K562 (cell line): Measurements from ENCODE around the gene CHMP2A. TPM values are rescaled to one million over a fixed set of nuclear protein-coding genes. Genes with fewer than 3 reads are reported as not detected.

ENCODE experiments used
- ATAC-seq: fragments of 200-7000 bp; cut with Tn5 transposase; 3 replicates; pipeline ENCODE4 v1.9.1; 2020; ENCODE audit warnings: moderate library complexity
- BruUV-seq: library from RNA; stranded (reverse); fragments of 400-500 nt; replicated peaks from 2 replicates; lab custom pipeline; 2021; lab: Mats Ljungman, UMichigan
- CTCF ChIA-PET: fragments of 300-600 bp; formaldehyde crosslinking; extraction: SDS; loops from one replicate; lab custom pipeline; 2021; ENCODE audit warnings: low intra/inter-chr PET ratio; lab: Yijun Ruan, JAX
- POLR2A ChIA-PET: fragments of 300-600, 350-650 bp; sonication (Branson Sonifier 250); formaldehyde crosslinking; extraction: SDS; loops from one replicate; lab custom pipeline; 2021; ENCODE audit warnings: antibody characterized with exemption, inconsistent platforms; lab: Yijun Ruan, JAX
- DNase-seq, 4 experiments: peaks; one replicate each; pipeline versions ENCODE4 v3.0.0 to v3.0.0-alpha.2; 2011 to 2018; ENCODE audit warnings: low spot score in 3 of 4, mixed read lengths in 3 of 4; ENCODE audit errors: extremely low read depth in 1 of 4
- FAIRE-seq: peaks from 2 replicates; lab custom pipeline; 2011; peaks lifted over from hg19 to GRCh38; lab: Jason Lieb, UNC
- H2AFZ ChIP-seq: 2 replicates; pipeline ENCODE4 v1.6.0; 2011; ENCODE audit warnings: low read depth, low read length, control low read depth, inconsistent platforms
- H3K27ac ChIP-seq: fragments of 200-600 bp; 3 replicates; pipeline ENCODE4 v1.8.0; 2011; ENCODE audit warnings: low read depth, mild to moderate bottlenecking, control low read depth, inconsistent platforms, low read length, moderate library complexity, mixed read lengths; ENCODE audit errors: extremely low read depth
- H3K27me3 ChIP-seq, 2 experiments: fragments of 300-600 bp in 1 of 2; 2 replicates in 1 of 2; 3 replicates in 1 of 2; pipeline versions ENCODE4 v1.6.0 to v1.8.0; 2011; ENCODE audit warnings: inconsistent platforms in 2 of 2, low read length in 2 of 2, mild to moderate bottlenecking in 1 of 2, mixed read lengths in 1 of 2, moderate library complexity in 1 of 2; ENCODE audit not compliant: control insufficient read depth in 2 of 2, insufficient read depth in 2 of 2
- H3K36me3 ChIP-seq: fragments of 300-600 bp; 3 replicates; pipeline ENCODE4 v1.8.0; 2011; ENCODE audit warnings: mild to moderate bottlenecking, low read length, inconsistent platforms; ENCODE audit not compliant: control insufficient read depth, insufficient read depth
- H3K4me1 ChIP-seq, 2 experiments: fragments of 200-600 bp in 1 of 2; replicated peaks in 1 of 2; 2 replicates in 1 of 2; 3 replicates in 1 of 2; pipeline versions ENCODE4 v1.5.1 to v1.8.0; 2011; ENCODE audit warnings: inconsistent platforms in 2 of 2, low read length in 2 of 2, mild to moderate bottlenecking in 1 of 2, mixed read lengths in 1 of 2, moderate library complexity in 1 of 2; ENCODE audit not compliant: control insufficient read depth in 2 of 2, insufficient read depth in 2 of 2
- H3K4me2 ChIP-seq: 2 replicates; pipeline ENCODE4 v1.6.1; 2011; ENCODE audit warnings: low read length, control low read depth, inconsistent platforms, mixed read lengths; ENCODE audit not compliant: insufficient read depth
- H3K4me3 ChIP-seq: fragments of 200-600 bp; sonication (generic), shearing (Covaris generic); 2 replicates; pipeline ENCODE4 v1.5.1; 2016; ENCODE audit warnings: control low read depth, inconsistent platforms
- H3K79me2 ChIP-seq: fragments of 200-600 bp; 3 replicates; pipeline ENCODE4 v1.8.0; 2011; ENCODE audit warnings: low read length, inconsistent platforms; ENCODE audit not compliant: control insufficient read depth, insufficient read depth
- H3K9ac ChIP-seq, 2 experiments: 2 replicates each; pipeline versions ENCODE4 v1.6.0 to v1.6.1; 2011; ENCODE audit warnings: low read depth in 2 of 2, low read length in 2 of 2, control low read depth in 1 of 2, inconsistent platforms in 1 of 2, mild to moderate bottlenecking in 1 of 2, mixed read lengths in 1 of 2; ENCODE audit not compliant: insufficient read depth in 1 of 2
- H3K9me1 ChIP-seq: one replicate; pipeline ENCODE4 v1.6.0; 2011; ENCODE audit warnings: inconsistent platforms, mild to moderate bottlenecking, low read length, moderate library complexity; ENCODE audit not compliant: control insufficient read depth, insufficient read depth
- H3K9me3 ChIP-seq: replicated peaks from 2 replicates; pipeline ENCODE4 v1.5.1; 2011; ENCODE audit warnings: low read depth, low read length, inconsistent platforms; ENCODE audit not compliant: control insufficient read depth, insufficient read depth
- H4K20me1 ChIP-seq: replicated peaks from 2 replicates; pipeline ENCODE4 v1.6.1; 2011; ENCODE audit warnings: low read length, inconsistent platforms, mixed read lengths; ENCODE audit not compliant: control insufficient read depth, insufficient read depth
- BHLHE40 ChIP-seq: IDR thresholded peaks from 2 replicates; pipeline ENCODE4 v1.6.1; 2011; ENCODE audit warnings: low read length, improper control_type of control experiment
- CBX1 ChIP-seq: sonication (generic); IDR thresholded peaks from 2 replicates; pipeline ENCODE4 v1.6.1; 2016; ENCODE audit warnings: antibody characterized with exemption, low read depth, mild to moderate bottlenecking
- DACH1 ChIP-seq: fragments of 450-650 bp; IDR thresholded peaks from 2 replicates; pipeline ENCODE4 v1.6.1; 2018; ENCODE audit not compliant: partially characterized antibody
- KLF6 ChIP-seq: fragments of 250-450 bp; sonication (Bioruptor Pico); IDR thresholded peaks from 2 replicates; pipeline ENCODE4 v1.4.0; 2020; ENCODE audit warnings: mild to moderate bottlenecking, moderate library complexity, borderline replicate concordance
- LCOR ChIP-seq: sonication (generic); formaldehyde crosslinking; IDR thresholded peaks from 2 replicates; pipeline ENCODE4 v1.8.0; 2022; ENCODE audit warnings: mild to moderate bottlenecking, missing genetic modification reagents
- MTA1 ChIP-seq: fragments of 450-650 bp; IDR thresholded peaks from 2 replicates; pipeline ENCODE4 v1.6.1; 2017; ENCODE audit warnings: borderline replicate concordance
- NEUROD1 ChIP-seq: fragments of 150-350 bp; IDR thresholded peaks from 2 replicates; pipeline ENCODE4 v1.6.1; 2014; ENCODE audit warnings: borderline replicate concordance, low read length, low read depth; ENCODE audit not compliant: partially characterized antibody
- NFIC ChIP-seq: fragments of 450-650 bp; IDR thresholded peaks from 2 replicates; pipeline ENCODE4 v1.6.1; 2017; ENCODE audit warnings: mild to moderate bottlenecking, inconsistent platforms
- RBM22 ChIP-seq: fragments of 200-400 bp; formaldehyde crosslinking; IDR thresholded peaks from 2 replicates; pipeline ENCODE4 v1.6.1; 2018; ENCODE audit warnings: low read length, low read depth; ENCODE audit not compliant: poor library complexity, severe bottlenecking
- SMARCA4 ChIP-seq: fragments of 450-650 bp; IDR thresholded peaks from 2 replicates; pipeline ENCODE4 v1.6.1; 2016
- XRCC3 ChIP-seq: fragments of 450-650 bp; IDR thresholded peaks from 2 replicates; pipeline ENCODE4 v1.6.1; 2017; ENCODE audit warnings: mild to moderate bottlenecking, moderate library complexity
- ZNF347 ChIP-seq: fragments of 450-650 bp; formaldehyde crosslinking; IDR thresholded peaks from 2 replicates; pipeline ENCODE4 v1.4.0; 2020; ENCODE audit warnings: low read depth, mild to moderate bottlenecking, moderate library complexity
- WGBS: fragments of 100-300 bp; shearing (Covaris generic); methylation state at CpG from one replicate; pipeline ENCODE4 v1.1.6; 2016; ENCODE audit warnings: low coverage, mixed read lengths; ENCODE audit not compliant: insufficient coverage; ENCODE audit errors: missing lambda C conversion rate; 5-methylcytosine and 5-hydroxymethylcytosine counted together
- in situ Hi-C: fragments of 300-500 bp; cut with MboI; formaldehyde crosslinking; loops from 4 replicates; pipeline ENCODE4 v1.15.0; 2018; ENCODE audit warnings: inconsistent platforms, mixed read lengths
- intact Hi-C: fragments of 100-400 bp; cut with micrococcal nuclease; formaldehyde crosslinking; loops from 2 replicates; pipeline ENCODE4 v1.14.2; 2022
- polyA plus RNA-seq, 8 experiments: library from polyadenylated mRNA; depleted of rRNA in 4 of 8; stranded (reverse) in 5 of 8; unstranded in 3 of 8; fragments of >200 nt; fragmentation: Nextera tagmentation in 2 of 8; fragmentation: Illumina TruSeq in 1 of 8; extraction: Ambion mirVana in 2 of 8; extraction: Trizol in 1 of 8; gene quantifications; 2 replicates each; pipeline versions ENCODE4 v1.2.1 to v1.2.3, GENCODE V29; 2011 to 2014; ENCODE audit warnings: inconsistent platforms in 1 of 8, missing spikeins in 1 of 8
- total RNA-seq, 7 experiments: library from RNA; depleted of rRNA in 6 of 7; stranded (reverse); fragments of >200 nt in 6 of 7; fragmentation: Illumina TruSeq in 2 of 7; extraction: Trizol in 2 of 7; gene quantifications; 2 replicates each; pipeline versions ENCODE4 v1.2.1 to v1.2.3, GENCODE V29; 2011 to 2021; ENCODE audit warnings: low replicate concordance in 1 of 7
- TF ChIP-seq, protein P1 (sequence below): fragments of 450-650 bp; formaldehyde crosslinking; IDR thresholded peaks from 2 replicates; pipeline ENCODE4 v1.4.0; 2020; ENCODE audit warnings: mild to moderate bottlenecking, moderate library complexity
- TF ChIP-seq, protein P2 (sequence below): IDR thresholded peaks from 3 replicates; pipeline ENCODE4 v1.6.1; 2011; ENCODE audit warnings: borderline replicate concordance, mild to moderate bottlenecking; ENCODE audit not compliant: insufficient read length, insufficient read depth
- TF ChIP-seq, protein P3 (sequence below): sonication (generic); formaldehyde crosslinking; IDR thresholded peaks from 2 replicates; pipeline ENCODE4 v1.8.1; 2023; ENCODE audit warnings: mild to moderate bottlenecking, missing genetic modification reagents, moderate library complexity
- TF ChIP-seq, protein P4 (sequence below): sonication (generic); IDR thresholded peaks from 2 replicates; pipeline ENCODE4 v1.6.1; 2016

CHMP2A gene
- total and polyA plus RNA-seq, 9 of the 15 experiments (the other 6 are each of a cell fraction or from before 2014, with no cell fraction given): 57.6 to 159 (median 87.2) TPM

DNA sequence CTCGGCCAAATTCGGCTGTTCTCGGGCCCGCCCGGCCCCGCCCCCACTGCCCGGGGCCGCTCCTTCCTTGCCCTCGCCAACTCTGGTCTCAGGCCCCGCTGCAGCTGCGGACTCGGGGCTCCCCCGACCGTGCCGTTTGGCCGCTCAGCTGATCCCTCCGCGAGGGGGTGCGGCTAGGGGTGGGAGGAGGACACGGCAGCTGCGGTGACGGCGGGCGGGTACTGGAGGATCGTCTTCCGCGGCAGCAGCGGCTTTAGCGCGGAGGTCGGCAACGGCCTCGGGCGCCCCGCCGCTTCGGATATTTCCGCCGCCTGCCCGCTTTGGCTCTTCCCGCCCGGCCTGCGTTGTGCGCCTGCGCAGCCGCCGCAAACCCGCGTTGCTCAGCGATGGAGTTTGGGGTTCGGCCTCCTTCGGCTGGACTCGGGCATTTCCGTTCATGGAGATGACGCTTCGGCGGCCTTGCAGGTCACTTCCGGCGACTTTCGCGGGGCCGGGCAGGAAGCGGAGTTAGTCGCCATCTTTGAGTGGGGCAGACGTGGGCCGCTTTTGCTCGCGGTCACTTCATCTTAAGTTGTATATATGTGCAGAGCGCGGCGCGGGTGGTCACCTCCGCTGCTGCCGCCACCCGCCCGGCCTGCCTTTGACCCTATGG, 3.8 kb upstream of the CHMP2A start (continued):
- TF ChIP-seq LCOR (CRISPR knock-in tag): peak; percentile 57; the same call in 1 of the 2 replicates
- no peak for TF ChIP-seq RBM22
- TF ChIP-seq, protein P1, sequence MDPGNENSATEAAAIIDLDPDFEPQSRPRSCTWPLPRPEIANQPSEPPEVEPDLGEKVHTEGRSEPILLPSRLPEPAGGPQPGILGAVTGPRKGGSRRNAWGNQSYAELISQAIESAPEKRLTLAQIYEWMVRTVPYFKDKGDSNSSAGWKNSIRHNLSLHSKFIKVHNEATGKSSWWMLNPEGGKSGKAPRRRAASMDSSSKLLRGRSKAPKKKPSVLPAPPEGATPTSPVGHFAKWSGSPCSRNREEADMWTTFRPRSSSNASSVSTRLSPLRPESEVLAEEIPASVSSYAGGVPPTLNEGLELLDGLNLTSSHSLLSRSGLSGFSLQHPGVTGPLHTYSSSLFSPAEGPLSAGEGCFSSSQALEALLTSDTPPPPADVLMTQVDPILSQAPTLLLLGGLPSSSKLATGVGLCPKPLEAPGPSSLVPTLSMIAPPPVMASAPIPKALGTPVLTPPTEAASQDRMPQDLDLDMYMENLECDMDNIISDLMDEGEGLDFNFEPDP: 0 out of 2 replicates have a peak, but pooled peaks have one; percentile 45
- TF ChIP-seq, protein P2, sequence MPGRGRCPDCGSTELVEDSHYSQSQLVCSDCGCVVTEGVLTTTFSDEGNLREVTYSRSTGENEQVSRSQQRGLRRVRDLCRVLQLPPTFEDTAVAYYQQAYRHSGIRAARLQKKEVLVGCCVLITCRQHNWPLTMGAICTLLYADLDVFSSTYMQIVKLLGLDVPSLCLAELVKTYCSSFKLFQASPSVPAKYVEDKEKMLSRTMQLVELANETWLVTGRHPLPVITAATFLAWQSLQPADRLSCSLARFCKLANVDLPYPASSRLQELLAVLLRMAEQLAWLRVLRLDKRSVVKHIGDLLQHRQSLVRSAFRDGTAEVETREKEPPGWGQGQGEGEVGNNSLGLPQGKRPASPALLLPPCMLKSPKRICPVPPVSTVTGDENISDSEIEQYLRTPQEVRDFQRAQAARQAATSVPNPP: no peak
- TF ChIP-seq BHLHE40: peak; percentile 40; the same call in 1 of the 2 replicates
- TF ChIP-seq, all 486 proteins: peak for 88

DNA sequence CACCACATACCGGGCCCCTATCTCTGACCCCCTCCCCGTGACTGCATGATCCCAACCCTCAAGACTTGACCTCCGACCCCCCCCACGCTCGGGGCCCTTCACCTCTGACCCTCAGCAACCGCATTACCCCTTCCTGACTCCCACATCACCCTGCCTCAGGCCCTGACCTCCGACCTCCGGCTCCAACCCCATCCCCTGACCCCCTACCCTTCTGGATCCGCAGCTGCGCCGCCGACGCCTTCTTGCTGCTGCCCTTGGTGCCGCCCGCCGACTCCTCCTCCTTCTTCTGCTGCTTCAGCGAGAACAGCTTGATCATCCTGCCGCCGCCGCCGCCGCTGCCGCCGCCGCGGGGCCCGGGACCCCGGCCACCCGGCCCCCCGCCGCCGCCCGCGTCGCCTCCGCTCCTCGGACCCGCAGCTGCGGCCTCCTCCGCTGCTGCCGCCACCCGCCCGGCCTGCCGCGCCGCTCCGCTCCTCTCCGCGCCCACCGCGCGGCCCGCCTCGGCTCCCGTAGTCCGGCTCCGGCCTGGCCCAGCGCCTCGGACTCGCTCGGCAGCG, 3.2 kb upstream of the CHMP2A start, which contains the start of gene UBE2M:
UBE2M (minus strand) TSS at position 546 of the 557 bp plus-strand sequence; CDS start at position 316, 230 bp downstream.
- peak within 1 kb of the TSS; percentile 92 to 98 for H3K9ac ChIP-seq
- H2AFZ ChIP-seq: peak within 1 kb of the TSS; percentile 99
- ATAC-seq: no peak
- H3K4me3 ChIP-seq: peak within 1 kb of the TSS; percentile 92
- intact Hi-C loops: no loop called here
- WGBS: under 1% methylated on average over 13 of the region's 62 CpGs
- in situ Hi-C loops: no loop called here
- no peaks in the 10 kb centered on the region for H3K27me3 ChIP-seq
- no peaks in the 10 kb centered on the region for H4K20me1 ChIP-seq
- peaks cover 36% of the 10 kb centered on the region for H3K36me3 ChIP-seq
- H3K27ac ChIP-seq: peak within 1 kb of the TSS; percentile 94
- peaks cover 3% of the 10 kb centered on the region for H3K9me1 ChIP-seq
- ChIA-PET CTCF (no interaction called here), POLR2A (interaction anchor here (2.3 kb wide), 1 partner anchor 12 kb away, joined by 9 read pairs; no protein-coding TSS in a partner anchor)
- H3K4me1 ChIP-seq: peaks cover 36 to 73% of the 10 kb centered on the region in 2 experiments
- peak within 1 kb of the TSS; percentile 98 for H3K4me2 ChIP-seq
- H3K79me2 ChIP-seq: peaks cover 60% of the 10 kb centered on the region
- no peaks in the 10 kb centered on the region for H3K9me3 ChIP-seq
- no TSS peak for BruUV-seq
- DNase-seq: peak; percentile 57 to 83 (median 66)
- no peak for FAIRE-seq
- TF ChIP-seq XRCC3: no peak
- no peak for TF ChIP-seq NEUROD1
- no peak for TF ChIP-seq MTA1
- TF ChIP-seq ZNF347 (CRISPR knock-in tag): no peak
- TF ChIP-seq, protein P3, sequence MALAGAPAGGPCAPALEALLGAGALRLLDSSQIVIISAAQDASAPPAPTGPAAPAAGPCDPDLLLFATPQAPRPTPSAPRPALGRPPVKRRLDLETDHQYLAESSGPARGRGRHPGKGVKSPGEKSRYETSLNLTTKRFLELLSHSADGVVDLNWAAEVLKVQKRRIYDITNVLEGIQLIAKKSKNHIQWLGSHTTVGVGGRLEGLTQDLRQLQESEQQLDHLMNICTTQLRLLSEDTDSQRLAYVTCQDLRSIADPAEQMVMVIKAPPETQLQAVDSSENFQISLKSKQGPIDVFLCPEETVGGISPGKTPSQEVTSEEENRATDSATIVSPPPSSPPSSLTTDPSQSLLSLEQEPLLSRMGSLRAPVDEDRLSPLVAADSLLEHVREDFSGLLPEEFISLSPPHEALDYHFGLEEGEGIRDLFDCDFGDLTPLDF (CRISPR knock-in tag): no peak
- no peak for TF ChIP-seq KLF6
- TF ChIP-seq, protein P4, sequence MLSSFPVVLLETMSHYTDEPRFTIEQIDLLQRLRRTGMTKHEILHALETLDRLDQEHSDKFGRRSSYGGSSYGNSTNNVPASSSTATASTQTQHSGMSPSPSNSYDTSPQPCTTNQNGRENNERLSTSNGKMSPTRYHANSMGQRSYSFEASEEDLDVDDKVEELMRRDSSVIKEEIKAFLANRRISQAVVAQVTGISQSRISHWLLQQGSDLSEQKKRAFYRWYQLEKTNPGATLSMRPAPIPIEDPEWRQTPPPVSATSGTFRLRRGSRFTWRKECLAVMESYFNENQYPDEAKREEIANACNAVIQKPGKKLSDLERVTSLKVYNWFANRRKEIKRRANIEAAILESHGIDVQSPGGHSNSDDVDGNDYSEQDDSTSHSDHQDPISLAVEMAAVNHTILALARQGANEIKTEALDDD: no peak
- 0 out of 2 replicates have a peak, but pooled peaks have one; percentile 31 for TF ChIP-seq SMARCA4
- TF ChIP-seq NFIC: 0 out of 2 replicates have a peak, but pooled peaks have one; percentile 14
- TF ChIP-seq CBX1: no peak
- no peak for TF ChIP-seq DACH1
